ENCODE measurements around the gene TCEANC.

GRCh38 chrX:13694359-13694758 lies 41.4 kb downstream of the TCEANC start:
- TF ChIP-seq ZBTB17 (tag by site-specific recombination; IDR thresholded peaks at IDR 0.05): no peak
- TF ChIP-seq YY1 (tag by site-specific recombination; IDR thresholded peaks at IDR 0.05): no peak
- no peak for TF ChIP-seq YY2 (tag by site-specific recombination; IDR thresholded peaks at IDR 0.05)
- no peak for TF ChIP-seq ZNF549 (tag by site-specific recombination; IDR thresholded peaks at IDR 0.05)
- TF ChIP-seq ZNF2 (tag by site-specific recombination; IDR thresholded peaks at IDR 0.05): no peak
- TF ChIP-seq, protein P1, sequence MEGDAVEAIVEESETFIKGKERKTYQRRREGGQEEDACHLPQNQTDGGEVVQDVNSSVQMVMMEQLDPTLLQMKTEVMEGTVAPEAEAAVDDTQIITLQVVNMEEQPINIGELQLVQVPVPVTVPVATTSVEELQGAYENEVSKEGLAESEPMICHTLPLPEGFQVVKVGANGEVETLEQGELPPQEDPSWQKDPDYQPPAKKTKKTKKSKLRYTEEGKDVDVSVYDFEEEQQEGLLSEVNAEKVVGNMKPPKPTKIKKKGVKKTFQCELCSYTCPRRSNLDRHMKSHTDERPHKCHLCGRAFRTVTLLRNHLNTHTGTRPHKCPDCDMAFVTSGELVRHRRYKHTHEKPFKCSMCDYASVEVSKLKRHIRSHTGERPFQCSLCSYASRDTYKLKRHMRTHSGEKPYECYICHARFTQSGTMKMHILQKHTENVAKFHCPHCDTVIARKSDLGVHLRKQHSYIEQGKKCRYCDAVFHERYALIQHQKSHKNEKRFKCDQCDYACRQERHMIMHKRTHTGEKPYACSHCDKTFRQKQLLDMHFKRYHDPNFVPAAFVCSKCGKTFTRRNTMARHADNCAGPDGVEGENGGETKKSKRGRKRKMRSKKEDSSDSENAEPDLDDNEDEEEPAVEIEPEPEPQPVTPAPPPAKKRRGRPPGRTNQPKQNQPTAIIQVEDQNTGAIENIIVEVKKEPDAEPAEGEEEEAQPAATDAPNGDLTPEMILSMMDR (tag by site-specific recombination; IDR thresholded peaks at IDR 0.05): no peak
- no peak for TF ChIP-seq OVOL3 (tag by site-specific recombination; IDR thresholded peaks at IDR 0.05)
- no peak for TF ChIP-seq ZNF324 (tag by site-specific recombination; IDR thresholded peaks at IDR 0.05)
